A673 (cell line): Measurements from ENCODE around the gene JARID2. TPM values are rescaled to one million over a fixed set of nuclear protein-coding genes. Genes with fewer than 3 reads are reported as not detected.
"Not testable (repeated sequence)": the region's sequence is repeated elsewhere in the genome, so short reads cannot be mapped to it uniquely, and the experiment has no call there.

ENCODE experiments used
- BruUV-seq: library from RNA; stranded (reverse); fragments of 400-500 nt; replicated peaks from 2 replicates; lab custom pipeline; 2021; lab: Mats Ljungman, UMichigan
- CTCF ChIA-PET: fragments of 300-600 bp; sonication (Branson Sonifier 250); formaldehyde crosslinking; loops from one replicate; lab custom pipeline; 2022; ENCODE audit warnings: antibody characterized with exemption; lab: Charles Lee
- POLR2A ChIA-PET: fragments of 300-600 bp; sonication (Branson Sonifier 250); formaldehyde crosslinking; loops from one replicate; lab custom pipeline; 2022; ENCODE audit warnings: antibody characterized with exemption; ENCODE audit not compliant: low non-redundant PET; lab: Charles Lee
- DNase-seq: peaks from one replicate; pipeline ENCODE4 v3.0.0-alpha.2; 2015; ENCODE audit warnings: low spot score
- H3K27ac ChIP-seq: fragments of 200-600 bp; sonication (generic); 2 replicates; pipeline ENCODE4 v1.5.1; 2016; ENCODE audit warnings: mixed run types, low read depth, mild to moderate bottlenecking, mixed read lengths, antibody characterized with exemption, low read length; ENCODE audit not compliant: poor library complexity, severe bottlenecking
- H3K27me3 ChIP-seq: fragments of 200-600 bp; sonication (generic); replicated peaks from 2 replicates; pipeline ENCODE4 v1.6.1; 2017; ENCODE audit warnings: mixed run types, low read depth, mild to moderate bottlenecking, mixed read lengths, antibody characterized with exemption, low read length; ENCODE audit not compliant: insufficient read depth, poor library complexity
- H3K36me3 ChIP-seq: fragments of 200-600 bp; sonication (generic); 2 replicates; pipeline ENCODE4 v1.6.1; 2016; ENCODE audit warnings: mixed run types, mild to moderate bottlenecking, mixed read lengths, antibody characterized with exemption, low read length; ENCODE audit not compliant: insufficient read depth, poor library complexity, severe bottlenecking
- H3K4me1 ChIP-seq: fragments of 200-600 bp; sonication (generic); 2 replicates; pipeline ENCODE4 v1.6.1; 2017; ENCODE audit warnings: mixed run types, mild to moderate bottlenecking, mixed read lengths, antibody characterized with exemption, low read length; ENCODE audit not compliant: insufficient read depth, poor library complexity, severe bottlenecking
- H3K4me3 ChIP-seq: fragments of 200-600 bp; sonication (generic); 2 replicates; pipeline ENCODE4 v1.5.1; 2016; ENCODE audit warnings: low read depth, mixed run types, mild to moderate bottlenecking, mixed read lengths, low read length; ENCODE audit not compliant: poor library complexity, severe bottlenecking
- H3K9me3 ChIP-seq: fragments of 200-600 bp; sonication (generic); 2 replicates; pipeline ENCODE4 v1.6.1; 2016; ENCODE audit warnings: mixed run types, low read depth, mild to moderate bottlenecking, mixed read lengths, antibody characterized with exemption, low read length; ENCODE audit not compliant: poor library complexity, severe bottlenecking
- CTCF ChIP-seq: fragments of 300-800, 200-600 bp; sonication (generic); conservative IDR thresholded peaks from 2 replicates; pipeline ENCODE4 v1.5.1; 2017; ENCODE audit warnings: low read depth, mild to moderate bottlenecking, antibody characterized with exemption, low read length, moderate library complexity, mixed read lengths
- EZH2 ChIP-seq: fragments of 200-600 bp; sonication (generic); IDR thresholded peaks from 2 replicates; pipeline ENCODE4 v1.6.1; 2017; ENCODE audit warnings: borderline replicate concordance, low read depth, mild to moderate bottlenecking, mixed read lengths, antibody characterized with exemption, low read length; ENCODE audit not compliant: poor library complexity, severe bottlenecking
- intact Hi-C: fragments of 100-400 bp; cut with micrococcal nuclease; formaldehyde crosslinking; loops from one replicate; pipeline ENCODE4 v1.10.0; 2022; ENCODE audit not compliant: unreplicated experiment
- total RNA-seq: library from RNA; stranded (reverse); gene quantifications from 2 replicates; pipeline ENCODE4 v1.2.3, GENCODE V29; 2021

Gene JARID2
- total RNA-seq, 1 experiment from 2014 or later = 29.4 TPM

DNA sequence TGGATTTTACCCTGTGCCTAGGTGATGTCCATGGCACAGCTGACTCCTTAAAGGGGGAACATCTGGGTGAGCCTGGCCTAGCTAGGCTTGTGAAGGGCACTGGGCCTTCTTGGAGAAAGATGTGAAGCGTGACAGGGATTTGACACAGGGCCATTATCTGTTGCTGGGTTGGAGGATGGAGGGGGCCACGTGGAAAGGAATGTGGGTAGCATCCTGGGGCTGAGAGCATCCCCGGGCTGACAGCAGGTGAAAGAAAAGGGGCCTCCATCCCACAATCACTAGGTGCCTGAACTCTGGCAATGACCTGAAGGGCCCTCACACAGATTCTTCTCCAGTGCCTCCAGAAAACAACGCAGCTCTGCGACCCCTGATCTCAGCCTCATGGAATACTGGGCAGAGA, 292.2 kb downstream of the JARID2 start:
- Histone ChIP-seq H3K27me3 (no peaks in the 10 kb centered on the region), H3K36me3 (no peaks in the 10 kb centered on the region), H3K4me3 (no peak overlapping the region), H3K4me1 (peaks cover 46% of the 10 kb centered on the region), H3K27ac (no peak overlapping the region), H3K9me3 (no peaks in the 10 kb centered on the region)
- intact Hi-C loops = no loop called here
- POLR2A ChIA-PET = no interaction called here
- TF ChIP-seq CTCF (no peak), EZH2 (no peak)
- BruUV-seq = no TSS peak
- no peak for DNase-seq
- CTCF ChIA-PET = no interaction called here

- ChIA-PET CTCF (no interaction called here), POLR2A (no interaction called here)
- peaks cover 42% of the 10 kb centered on the region for H3K4me1 ChIP-seq
Observed at GRCh38 chr6:15538766-15539495, 293.1 kb downstream of the JARID2 start.

GRCh38 chr6:15539722-15540270, 293.9 kb downstream of the JARID2 start:
- H3K36me3 ChIP-seq = no peaks in the 10 kb centered on the region
- CTCF ChIA-PET = interaction anchor here (0.6 kb wide), 1 partner anchor 85 kb away, joined by 3 read pairs; no protein-coding TSS in a partner anchor
- no peak for TF ChIP-seq EZH2
- TF ChIP-seq CTCF = no peak
- no peak overlapping the region for H3K4me3 ChIP-seq
- peaks cover 36% of the 10 kb centered on the region for H3K4me1 ChIP-seq
- no peaks in the 10 kb centered on the region for H3K27me3 ChIP-seq
- intact Hi-C loops = no loop called here
- peaks cover 13% of the 10 kb centered on the region for H3K9me3 ChIP-seq
- POLR2A ChIA-PET = no interaction called here
- DNase-seq = no peak
- H3K27ac ChIP-seq = no peak overlapping the region
- no TSS peak for BruUV-seq

More at GRCh38 chr6:15538766-15539495, 293.1 kb downstream of the JARID2 start:
- no peak overlapping the region for H3K4me3 ChIP-seq
- intact Hi-C loops = no loop called here
- no peaks in the 10 kb centered on the region for H3K36me3 ChIP-seq
- no peak for DNase-seq
- no TSS peak for BruUV-seq
- peaks cover 7% of the 10 kb centered on the region for H3K9me3 ChIP-seq
- no peak overlapping the region for H3K27ac ChIP-seq
- H3K27me3 ChIP-seq = no peaks in the 10 kb centered on the region
- TF ChIP-seq CTCF = no peak
- TF ChIP-seq EZH2 = no peak

GRCh38 chr6:15543332-15543917, 297.6 kb downstream of the JARID2 start:
- H3K27me3 ChIP-seq, DNase-seq, BruUV-seq, H3K27ac ChIP-seq, H3K4me3 ChIP-seq, intact Hi-C loops, POLR2A ChIA-PET, CTCF ChIA-PET, H3K36me3 ChIP-seq: not testable (repeated sequence)
- H3K9me3 ChIP-seq = peaks cover 13% of the 10 kb centered on the region
- H3K4me1 ChIP-seq = peaks cover 40% of the 10 kb centered on the region
